ENCODE measurements around the gene CAP2.

Gene CAP2

GRCh38 chr6:17497535-17498095 is 104.2 kb downstream of the CAP2 start:
- TF ChIP-seq CREB1 (IDR thresholded peaks at IDR 0.05; ENCODE audit: low read depth) (no peak), YY1 (IDR thresholded peaks at IDR 0.05; ENCODE audit: low read depth) (no peak), EP300 (IDR thresholded peaks at IDR 0.05; ENCODE audit: borderline replicate concordance) (no peak), TAF1 (IDR thresholded peaks at IDR 0.05; ENCODE audit: low read depth) (no peak), MAX (IDR thresholded peaks at IDR 0.05) (no peak), REST (IDR thresholded peaks at IDR 0.05; ENCODE audit: low read depth) (no peak), FOXM1 (IDR thresholded peaks at IDR 0.05; ENCODE audit: borderline replicate concordance, low read depth) (no peak), TCF12 (IDR thresholded peaks at IDR 0.05; ENCODE audit: low read depth) (no peak), ZBTB7A (IDR thresholded peaks at IDR 0.05; ENCODE audit: low read depth) (no peak), NFIC (IDR thresholded peaks at IDR 0.05) (no peak), RAD21 (IDR thresholded peaks at IDR 0.05; ENCODE audit: low read depth) (no peak)

- TF ChIP-seq ZBTB7A (IDR thresholded peaks at IDR 0.05; ENCODE audit: low read depth) (no peak), CREB1 (IDR thresholded peaks at IDR 0.05; ENCODE audit: low read depth) (no peak), USF1 (IDR thresholded peaks at IDR 0.05) (no peak), YY1 (IDR thresholded peaks at IDR 0.05; ENCODE audit: low read depth) (no peak), EP300 (IDR thresholded peaks at IDR 0.05; ENCODE audit: borderline replicate concordance) (no peak), FOXM1 (IDR thresholded peaks at IDR 0.05; ENCODE audit: borderline replicate concordance, low read depth) (no peak), TEAD4 (IDR thresholded peaks at IDR 0.05) (no peak), MAX (IDR thresholded peaks at IDR 0.05) (no peak), NFIC (IDR thresholded peaks at IDR 0.05) (no peak), RAD21 (IDR thresholded peaks at IDR 0.05; ENCODE audit: low read depth) (no peak), TAF1 (IDR thresholded peaks at IDR 0.05; ENCODE audit: low read depth) (no peak), TCF12 (IDR thresholded peaks at IDR 0.05; ENCODE audit: low read depth) (no peak), EGR1 (IDR thresholded peaks at IDR 0.05) (no peak), REST (IDR thresholded peaks at IDR 0.05; ENCODE audit: low read depth) (no peak), CEBPB (IDR thresholded peaks at IDR 0.05) (no peak)
These were observed 108.0 kb downstream of the CAP2 start for GRCh38 chr6:17501442-17501841.

- TF ChIP-seq YY1 (IDR thresholded peaks at IDR 0.05; ENCODE audit: low read depth) (no peak), EGR1 (IDR thresholded peaks at IDR 0.05) (no peak), ZBTB7A (IDR thresholded peaks at IDR 0.05; ENCODE audit: low read depth) (no peak), CEBPB (IDR thresholded peaks at IDR 0.05) (no peak), RAD21 (IDR thresholded peaks at IDR 0.05; ENCODE audit: low read depth) (no peak), TEAD4 (IDR thresholded peaks at IDR 0.05) (no peak), EP300 (IDR thresholded peaks at IDR 0.05; ENCODE audit: borderline replicate concordance) (no peak), FOXM1 (IDR thresholded peaks at IDR 0.05; ENCODE audit: borderline replicate concordance, low read depth) (no peak), USF1 (IDR thresholded peaks at IDR 0.05) (no peak), NFIC (IDR thresholded peaks at IDR 0.05) (no peak), MAX (IDR thresholded peaks at IDR 0.05) (no peak), TAF1 (IDR thresholded peaks at IDR 0.05; ENCODE audit: low read depth) (no peak), REST (IDR thresholded peaks at IDR 0.05; ENCODE audit: low read depth) (no peak), TCF12 (IDR thresholded peaks at IDR 0.05; ENCODE audit: low read depth) (no peak), CREB1 (IDR thresholded peaks at IDR 0.05; ENCODE audit: low read depth) (no peak)
These were observed 108.7 kb downstream of the CAP2 start for GRCh38 chr6:17501982-17502704.
